GM13977 (cell line): ENCODE data around the gene RPS15A.

Source experiments
- DNase-seq: peaks from one replicate; pipeline ENCODE4 v3.0.0; 2012; ENCODE audit warnings: low spot score
- CTCF ChIP-seq: IDR thresholded peaks from 2 replicates; pipeline ENCODE4 v1.5.1; 2012; ENCODE audit warnings: mild to moderate bottlenecking, control low read depth; ENCODE audit not compliant: insufficient read depth; ENCODE audit errors: extremely low read depth, missing control alignments
- in situ Hi-C: fragments of 300-500 bp; cut with MboI; formaldehyde crosslinking; loops from one replicate; pipeline ENCODE4 v1.12.0; 2022; ENCODE audit warnings: low sequenced_read_pairs, low pct_unique_long_range_greater_than_20kb, mixed read lengths, inconsistent platforms; ENCODE audit not compliant: unreplicated experiment

Gene RPS15A

DNA sequence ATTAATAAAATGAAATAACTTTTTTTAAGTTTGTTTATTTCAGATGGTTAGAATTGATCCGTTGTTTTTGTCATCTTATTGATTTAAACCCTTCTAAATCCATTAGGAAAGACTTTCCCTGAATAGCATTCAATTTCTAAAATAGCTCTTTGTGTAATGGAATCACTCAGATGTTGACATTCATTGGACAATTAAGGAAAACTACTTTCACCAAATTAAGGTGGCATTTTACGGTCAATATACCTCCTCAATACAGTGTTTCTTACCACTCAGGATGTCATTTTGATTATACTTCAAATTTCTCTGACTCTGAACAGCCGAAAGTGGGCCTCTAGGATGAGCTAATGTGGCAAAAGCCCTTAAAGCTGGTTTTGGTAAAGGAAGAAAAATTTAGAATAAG, 9.4 kb upstream of the RPS15A start:
- TF ChIP-seq CTCF: no peak
- in situ Hi-C loops: loop anchor here (25.0 kb wide), 1 partner anchor 1512 kb away; no protein-coding TSS in a partner anchor

GRCh38 chr16:18797746-18798145, 7.6 kb upstream of the RPS15A start:
- in situ Hi-C loops: loop anchor here (25.0 kb wide), 1 partner anchor 1510 kb away; no protein-coding TSS in a partner anchor
- DNase-seq: no peak
- no peak for TF ChIP-seq CTCF

More for the DNA sequence above, 9.4 kb upstream of the RPS15A start:
- no peak for DNase-seq

DNA sequence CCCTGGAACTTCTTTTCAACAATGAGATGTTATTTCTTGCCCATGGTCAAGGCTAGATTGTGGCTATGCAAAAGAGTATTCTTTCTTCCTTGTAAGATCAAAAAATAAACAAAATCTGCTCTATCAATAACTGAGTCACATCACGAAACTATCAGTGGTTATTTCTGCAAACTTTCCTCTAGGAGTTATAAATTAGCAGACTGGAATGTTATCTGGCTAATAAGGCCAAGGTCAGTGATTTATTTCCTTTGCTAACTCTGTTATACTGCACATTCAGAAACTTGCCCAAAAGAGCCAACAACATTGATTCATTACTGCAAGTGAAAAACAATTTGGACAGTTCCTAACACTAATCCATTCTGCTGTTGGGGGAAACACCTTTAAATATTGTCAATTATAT, 6.2 kb upstream of the RPS15A start:
- no peak for TF ChIP-seq CTCF
- in situ Hi-C loops: loop anchor here (25.0 kb wide), 1 partner anchor 1509 kb away; no protein-coding TSS in a partner anchor

DNA sequence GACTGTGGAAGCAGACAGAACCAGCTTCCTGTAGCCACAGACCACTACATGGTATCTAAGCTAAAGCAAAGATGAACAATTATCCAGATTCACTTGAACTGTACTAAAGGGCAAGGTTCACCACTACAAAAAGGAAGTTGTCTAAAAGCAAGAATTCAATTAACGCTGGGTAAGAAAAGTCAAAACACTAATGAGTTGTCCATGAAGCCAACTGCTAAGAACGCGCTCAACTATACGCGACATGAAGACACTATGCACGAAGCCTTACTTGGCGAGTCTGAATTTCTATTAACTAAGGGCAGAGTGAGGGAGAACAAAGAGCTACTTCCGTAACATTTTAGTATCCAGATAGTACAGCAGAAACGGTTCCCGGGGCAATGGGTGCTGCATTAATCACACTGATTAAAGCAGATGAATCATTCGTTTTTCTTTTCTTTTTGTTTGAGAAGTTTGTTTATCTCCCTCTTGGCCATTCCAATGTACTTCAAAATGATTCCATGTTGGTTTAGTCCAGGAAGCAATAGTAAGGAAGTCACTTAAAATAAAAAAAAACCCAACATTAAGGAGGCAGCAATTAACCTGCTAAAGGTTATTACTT, 2.8 kb upstream of the RPS15A start:
- TF ChIP-seq CTCF: no peak
- in situ Hi-C loops: loop anchor here (25.0 kb wide), 1 partner anchor 1506 kb away; no protein-coding TSS in a partner anchor
- no peak for DNase-seq

More for the DNA sequence above, 6.2 kb upstream of the RPS15A start:
- DNase-seq: no peak

GRCh38 chr16:18789515-18789849, 652 bp downstream of the RPS15A start:
- in situ Hi-C loops: loop anchor here (25.0 kb wide), 1 partner anchor 1502 kb away; no protein-coding TSS in a partner anchor
- DNase-seq: no peak

GRCh38 chr16:18788828-18789514, 1.2 kb downstream of the RPS15A start:
- DNase-seq: no peak
- TF ChIP-seq CTCF: no peak
- in situ Hi-C loops: loop anchor here (25.0 kb wide), 1 partner anchor 1502 kb away; no protein-coding TSS in a partner anchor

More at GRCh38 chr16:18789515-18789849, 652 bp downstream of the RPS15A start:
- no peak for TF ChIP-seq CTCF
